Lower leg skin (tissue), 3 donors: Measurements from ENCODE around the gene RNASEH2C.

Experiments
- POLR2A ChIP-seq, 2 donors: fragments of 450-650 bp; IDR thresholded peaks; one replicate each; pipeline ENCODE4 v1.6.1; 2016 to 2017; ENCODE audit warnings: antibody characterized with exemption in 2 of 2, mild to moderate bottlenecking in 1 of 2, moderate library complexity in 1 of 2
- TF ChIP-seq, protein P1 (sequence below), 3 donors: fragments of 450-650 bp; IDR thresholded peaks; one replicate each; pipeline ENCODE4 v1.5.1; 2016; ENCODE audit warnings: antibody characterized with exemption in 3 of 3, mild to moderate bottlenecking in 3 of 3, moderate library complexity in 2 of 3

DNA sequence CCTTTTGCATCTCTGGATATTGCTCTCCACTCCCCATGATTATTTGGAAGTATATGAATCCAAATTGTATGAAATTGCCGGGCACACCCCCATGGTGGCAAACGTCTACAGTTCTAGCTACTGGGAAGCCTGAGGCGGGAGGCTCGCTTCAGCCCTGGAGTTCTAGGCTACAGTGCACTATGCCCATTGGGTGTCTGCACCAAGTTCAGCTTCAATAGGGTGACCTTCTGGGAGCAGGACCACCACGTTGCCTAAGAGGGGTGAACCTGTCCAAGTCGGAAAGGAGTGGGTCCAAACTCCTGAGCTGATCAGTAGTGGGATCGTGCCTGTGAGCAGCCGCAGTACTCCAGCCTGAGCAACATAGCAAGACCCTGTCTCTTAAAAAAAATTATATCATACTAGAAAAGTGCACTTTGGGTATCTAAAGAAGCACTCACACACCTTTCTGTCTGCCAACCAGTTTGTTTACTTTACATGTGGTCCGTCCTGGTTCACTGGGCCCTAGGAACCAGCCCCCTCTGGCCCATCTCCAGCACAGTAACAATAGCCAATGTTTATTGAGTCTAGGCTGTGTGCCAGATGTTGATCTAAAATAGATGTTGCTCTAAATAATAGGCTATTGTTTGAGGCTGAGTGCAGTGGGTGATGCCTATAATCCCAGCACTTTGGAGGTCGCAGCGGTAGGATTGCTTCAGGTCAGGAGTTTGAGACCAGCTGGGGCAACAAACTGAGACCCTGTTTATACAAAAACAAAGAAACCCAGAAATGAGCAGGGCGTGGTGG lies 24.9 kb downstream of the RNASEH2C start:
- TF ChIP-seq, protein P1, sequence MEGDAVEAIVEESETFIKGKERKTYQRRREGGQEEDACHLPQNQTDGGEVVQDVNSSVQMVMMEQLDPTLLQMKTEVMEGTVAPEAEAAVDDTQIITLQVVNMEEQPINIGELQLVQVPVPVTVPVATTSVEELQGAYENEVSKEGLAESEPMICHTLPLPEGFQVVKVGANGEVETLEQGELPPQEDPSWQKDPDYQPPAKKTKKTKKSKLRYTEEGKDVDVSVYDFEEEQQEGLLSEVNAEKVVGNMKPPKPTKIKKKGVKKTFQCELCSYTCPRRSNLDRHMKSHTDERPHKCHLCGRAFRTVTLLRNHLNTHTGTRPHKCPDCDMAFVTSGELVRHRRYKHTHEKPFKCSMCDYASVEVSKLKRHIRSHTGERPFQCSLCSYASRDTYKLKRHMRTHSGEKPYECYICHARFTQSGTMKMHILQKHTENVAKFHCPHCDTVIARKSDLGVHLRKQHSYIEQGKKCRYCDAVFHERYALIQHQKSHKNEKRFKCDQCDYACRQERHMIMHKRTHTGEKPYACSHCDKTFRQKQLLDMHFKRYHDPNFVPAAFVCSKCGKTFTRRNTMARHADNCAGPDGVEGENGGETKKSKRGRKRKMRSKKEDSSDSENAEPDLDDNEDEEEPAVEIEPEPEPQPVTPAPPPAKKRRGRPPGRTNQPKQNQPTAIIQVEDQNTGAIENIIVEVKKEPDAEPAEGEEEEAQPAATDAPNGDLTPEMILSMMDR (IDR thresholded peaks at IDR 0.05): no peak
- no peak for TF ChIP-seq POLR2A (IDR thresholded peaks at IDR 0.05)
